ENCODE results near the gene HDAC4. TPM values are rescaled to one million over a fixed set of nuclear protein-coding genes. Genes with fewer than 3 reads are reported as not detected.

HDAC4 gene
- total RNA-seq, 1 experiment from 2014 or later, result 4.5 TPM

DNA sequence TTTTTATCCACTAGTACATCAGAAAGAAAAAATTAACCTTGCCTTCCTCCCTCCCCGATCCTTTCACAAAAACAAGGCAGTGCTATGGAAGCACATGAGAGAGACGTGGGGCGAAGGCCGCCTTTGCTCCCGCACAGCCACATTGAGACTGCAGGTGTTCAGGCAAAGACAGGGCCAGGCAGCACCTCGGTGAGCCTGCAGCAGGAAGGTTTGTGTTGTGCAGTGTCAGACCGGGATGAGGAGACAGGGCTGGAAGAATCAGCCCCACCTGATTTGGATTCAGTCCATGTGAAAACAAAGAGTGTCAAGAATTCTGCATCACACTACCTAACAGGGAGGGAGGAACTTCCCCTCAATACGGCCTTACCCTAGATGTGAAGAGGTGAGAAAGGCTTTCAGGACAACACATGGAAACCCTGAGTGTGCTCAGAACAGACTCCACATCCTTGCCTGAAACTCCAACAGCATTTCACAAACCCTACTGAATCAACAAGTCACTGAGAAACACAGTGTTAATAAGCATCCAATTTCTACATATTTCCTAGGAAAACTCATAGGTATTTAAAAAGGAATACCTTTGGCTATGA is 59.6 kb downstream of the HDAC4 start:
- in situ Hi-C loops (cut with HindIII; ENCODE audit: low sequenced_read_pairs), result no loop called here
- DNase-seq (ENCODE audit: low spot score), result no peak

DNA sequence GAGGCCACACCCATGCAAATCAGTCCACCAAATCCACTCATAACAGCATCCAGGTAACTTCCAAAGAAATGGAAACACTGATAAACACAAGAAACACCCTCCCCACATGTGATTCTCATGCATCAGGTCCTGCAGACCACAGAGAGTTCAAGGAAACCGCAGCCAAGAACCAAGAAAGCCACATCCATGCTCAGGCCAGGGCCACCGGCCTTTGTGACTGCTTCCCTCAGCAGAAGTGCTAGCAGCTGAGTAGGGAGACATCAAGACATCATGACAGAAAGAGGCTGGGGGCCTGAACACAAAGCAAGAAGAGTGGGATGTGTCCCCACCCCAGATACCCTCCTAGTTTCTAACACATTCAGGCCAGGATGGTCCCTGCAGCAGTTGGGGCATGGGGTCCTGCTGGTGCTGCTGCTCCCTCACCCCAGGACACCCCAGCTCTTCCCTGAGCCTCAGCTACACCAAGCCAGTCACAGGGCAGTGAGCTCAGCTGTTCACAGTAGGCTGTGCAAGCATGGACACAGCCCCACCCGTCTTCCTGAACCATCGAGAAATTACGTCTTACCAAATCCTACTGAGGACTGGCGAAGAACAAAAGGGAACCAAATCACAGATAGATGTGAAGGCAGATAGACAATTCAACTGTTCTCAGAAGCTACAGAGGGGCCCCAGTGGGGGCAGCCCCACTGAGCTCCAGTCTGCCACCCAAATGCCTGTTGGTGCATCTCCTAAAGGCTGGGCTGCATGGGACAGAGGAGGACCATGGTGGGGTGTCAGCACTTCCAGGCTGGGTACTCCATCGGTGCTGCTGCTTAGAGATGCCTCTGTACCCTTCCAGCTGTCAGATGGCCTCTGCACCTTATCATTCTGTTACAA is 60.9 kb downstream of the HDAC4 start:
- in situ Hi-C loops (cut with HindIII; ENCODE audit: low sequenced_read_pairs), result no loop called here

DNA sequence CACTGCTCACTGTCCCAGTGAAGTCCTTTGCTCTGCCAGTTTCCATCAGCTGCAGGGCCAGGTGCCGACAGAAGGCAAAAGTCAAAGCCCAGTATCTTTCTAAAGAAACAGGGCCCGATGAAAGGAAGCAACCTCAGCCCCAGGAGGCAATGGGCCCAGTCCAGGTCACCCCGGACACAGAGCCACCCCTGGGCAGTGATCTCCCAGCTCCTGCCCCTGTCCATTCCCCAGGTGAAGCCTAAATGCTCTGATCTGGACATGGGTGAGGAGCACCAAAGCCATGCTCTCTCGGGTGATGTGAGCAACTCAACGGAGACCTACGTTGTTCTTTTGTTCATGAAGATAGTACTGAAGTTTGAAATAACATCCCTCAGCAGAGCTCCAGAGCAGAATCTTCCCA is 61.6 kb downstream of the HDAC4 start:
- DNase-seq (ENCODE audit: low spot score), result no peak
- in situ Hi-C loops (cut with HindIII; ENCODE audit: low sequenced_read_pairs), result no loop called here

More for the DNA sequence above, 60.9 kb downstream of the HDAC4 start:
- DNase-seq (ENCODE audit: low spot score), result no peak

DNA sequence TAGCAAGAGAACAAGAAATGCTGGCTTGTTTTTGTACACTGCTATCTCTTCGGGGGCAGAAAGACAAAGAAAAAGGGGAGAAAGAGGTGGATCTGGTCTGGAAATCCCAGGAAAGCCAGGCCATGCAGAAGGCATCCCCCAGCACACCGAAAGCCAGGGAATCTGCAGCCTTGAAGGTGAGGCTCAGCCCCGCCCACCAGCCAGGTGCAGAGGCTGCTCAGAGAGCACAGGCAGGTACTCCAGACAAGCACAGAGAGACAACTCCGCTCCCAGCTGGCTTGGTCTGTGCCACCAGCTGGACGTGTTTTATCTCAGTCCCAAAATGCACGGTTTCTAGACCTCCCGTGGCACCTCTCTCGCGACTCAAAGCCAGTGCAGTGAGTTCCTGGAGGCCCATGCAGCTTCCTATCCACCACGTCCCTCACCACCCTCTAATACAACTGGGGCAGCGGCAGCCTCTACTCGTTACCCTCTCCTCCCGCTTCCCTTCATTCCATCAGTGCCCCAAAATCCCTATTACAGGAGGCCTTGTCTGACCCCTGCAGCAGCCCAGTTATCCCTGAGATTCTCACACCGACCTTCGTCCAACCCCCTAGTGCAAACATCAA is 62.8 kb downstream of the HDAC4 start:
- DNase-seq (ENCODE audit: low spot score), result peak; percentile 48
- in situ Hi-C loops (cut with HindIII; ENCODE audit: low sequenced_read_pairs), result no loop called here

DNA sequence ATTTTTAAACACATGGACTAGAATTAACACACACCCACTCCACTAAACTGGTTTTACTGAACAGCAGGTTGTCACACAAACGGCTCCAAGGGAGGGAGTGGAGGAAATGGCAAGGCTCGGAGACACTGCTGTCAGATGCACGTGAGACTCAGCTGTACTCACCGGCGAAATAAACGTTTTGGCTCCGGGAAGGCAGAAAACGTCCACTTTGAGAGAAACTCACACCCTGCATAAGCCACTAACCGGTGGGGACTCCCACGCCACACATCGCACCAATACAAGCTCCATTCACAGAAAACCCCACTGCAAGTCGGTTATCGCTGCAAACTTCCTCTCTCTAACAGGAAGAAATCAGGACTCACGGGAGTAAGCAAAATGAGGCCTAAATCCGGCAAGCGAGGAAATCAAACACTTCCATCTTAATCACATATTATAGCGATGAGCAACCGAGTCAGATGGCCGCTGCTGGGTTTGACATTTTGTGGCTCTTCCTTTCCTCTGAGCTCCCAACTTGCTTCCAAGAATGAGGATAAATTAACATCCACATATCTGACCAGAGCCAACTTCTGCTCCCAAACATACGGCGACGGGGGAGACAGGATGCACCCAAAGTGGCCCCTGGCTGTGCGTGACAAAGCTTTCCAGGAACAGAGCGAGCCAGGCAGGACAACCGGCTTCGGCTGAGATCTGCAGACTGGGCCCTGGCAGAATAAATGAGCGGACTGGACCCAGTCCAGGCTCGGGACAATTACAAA is 63.5 kb downstream of the HDAC4 start:
- in situ Hi-C loops (cut with HindIII; ENCODE audit: low sequenced_read_pairs), result no loop called here
- peak; percentile 78 for DNase-seq (ENCODE audit: low spot score)

DNA sequence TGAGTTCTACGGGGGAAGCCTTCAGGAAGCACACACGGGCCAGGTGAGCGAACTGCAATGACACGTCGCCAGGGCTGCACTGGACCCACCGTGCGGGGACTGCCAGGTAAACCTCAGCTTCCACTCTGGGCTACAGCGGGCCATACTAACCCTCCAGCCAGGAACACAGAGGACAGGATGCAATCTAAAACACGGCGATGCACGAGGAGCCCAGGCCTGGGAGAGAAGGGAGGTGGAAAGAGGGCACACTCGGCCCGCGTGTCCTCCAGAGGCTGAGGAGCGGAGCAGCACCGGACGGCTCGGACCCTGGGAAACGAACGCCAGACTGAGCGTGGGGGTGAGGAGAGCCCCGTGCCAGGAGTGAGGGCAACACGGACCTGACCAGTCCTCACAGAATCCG is 69.3 kb downstream of the HDAC4 start:
- DNase-seq (ENCODE audit: low spot score), result no peak
- in situ Hi-C loops (cut with HindIII; ENCODE audit: low sequenced_read_pairs), result no loop called here

DNA sequence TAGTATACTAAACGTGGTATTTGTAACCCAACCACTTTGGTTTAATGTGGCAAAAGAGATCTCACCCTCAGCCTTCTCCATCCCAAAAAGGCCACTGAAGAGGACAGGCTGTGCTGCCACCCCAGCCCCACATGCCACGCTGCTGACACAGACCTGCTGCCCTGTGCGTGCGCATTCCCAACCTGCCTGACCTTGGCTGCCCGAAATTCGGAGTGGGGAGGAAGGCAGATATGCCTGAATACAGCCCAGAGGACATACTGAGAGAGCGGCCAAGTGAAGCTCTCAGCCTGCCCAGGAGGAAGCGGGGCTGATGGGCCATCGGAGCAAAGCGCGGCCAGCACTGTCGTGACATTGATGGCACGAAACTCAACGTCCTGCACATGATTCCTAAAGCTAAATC is 70.0 kb downstream of the HDAC4 start:
- in situ Hi-C loops (cut with HindIII; ENCODE audit: low sequenced_read_pairs), result no loop called here
- DNase-seq (ENCODE audit: low spot score), result no peak

DNA sequence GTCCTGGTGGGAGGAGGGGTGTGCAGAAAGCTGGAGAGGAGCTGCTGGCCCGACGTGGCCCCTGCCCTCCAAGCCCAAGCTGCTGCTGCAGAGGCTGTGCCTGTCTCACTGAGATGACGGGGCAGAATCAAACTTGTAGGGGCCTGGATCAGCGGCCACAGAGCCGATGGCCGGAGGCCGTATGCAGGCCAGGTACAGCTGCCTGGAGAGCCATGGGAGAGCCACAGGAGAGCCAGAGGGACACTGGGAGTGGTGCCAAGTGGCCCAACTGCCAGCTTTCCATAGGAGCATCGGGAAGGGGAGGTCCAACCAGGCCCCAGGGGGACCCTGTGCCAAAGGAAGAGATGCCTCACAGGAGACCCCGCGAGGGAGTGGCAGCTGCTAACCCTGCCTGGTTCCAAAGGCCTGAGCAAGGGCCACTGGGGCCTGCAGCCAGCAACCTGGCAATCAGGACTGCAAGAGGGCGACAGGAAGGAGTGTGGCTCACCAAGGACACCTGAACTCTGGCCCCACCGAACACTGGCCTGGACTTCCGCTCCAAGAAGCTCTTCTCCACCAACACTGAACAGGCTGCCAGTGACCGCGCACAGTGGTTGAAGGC is 70.7 kb downstream of the HDAC4 start:
- in situ Hi-C loops (cut with HindIII; ENCODE audit: low sequenced_read_pairs), result no loop called here
- peak; percentile 14 for DNase-seq (ENCODE audit: low spot score)

DNA sequence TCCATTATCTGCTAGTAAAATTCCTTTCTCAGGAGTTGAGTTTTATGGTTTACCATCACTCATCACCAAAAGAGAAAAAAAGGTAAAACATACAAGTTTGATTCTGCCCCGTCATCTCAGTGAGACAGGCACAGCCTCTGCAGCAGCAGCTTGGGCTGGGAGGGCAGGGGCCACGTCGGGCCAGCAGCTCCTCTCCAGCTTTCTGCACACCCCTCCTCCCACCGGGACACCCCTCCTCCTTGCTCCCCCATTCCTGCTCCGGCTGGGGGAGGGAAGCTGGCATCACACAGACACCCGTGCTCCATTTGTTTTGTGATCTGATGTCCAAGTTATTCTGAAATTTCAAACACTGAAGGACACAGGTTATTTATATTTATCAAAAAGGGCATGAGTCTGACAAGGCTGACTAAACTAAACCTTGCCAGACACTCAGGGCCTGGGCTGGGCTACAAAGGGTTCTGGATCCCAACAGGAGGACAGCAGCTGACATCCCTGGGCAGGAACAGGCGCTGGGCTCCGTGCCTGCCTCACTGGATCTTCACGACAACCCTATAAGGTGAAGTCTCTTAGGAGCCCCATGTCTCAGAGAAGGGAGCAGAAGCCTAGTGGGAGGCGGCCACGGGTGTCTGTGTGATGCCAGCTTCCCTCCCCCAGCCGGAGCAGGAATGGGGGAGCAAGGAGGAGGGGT is 71.4 kb downstream of the HDAC4 start:
- in situ Hi-C loops (cut with HindIII; ENCODE audit: low sequenced_read_pairs), result no loop called here
- DNase-seq (ENCODE audit: low spot score), result peak; percentile 12

DNA sequence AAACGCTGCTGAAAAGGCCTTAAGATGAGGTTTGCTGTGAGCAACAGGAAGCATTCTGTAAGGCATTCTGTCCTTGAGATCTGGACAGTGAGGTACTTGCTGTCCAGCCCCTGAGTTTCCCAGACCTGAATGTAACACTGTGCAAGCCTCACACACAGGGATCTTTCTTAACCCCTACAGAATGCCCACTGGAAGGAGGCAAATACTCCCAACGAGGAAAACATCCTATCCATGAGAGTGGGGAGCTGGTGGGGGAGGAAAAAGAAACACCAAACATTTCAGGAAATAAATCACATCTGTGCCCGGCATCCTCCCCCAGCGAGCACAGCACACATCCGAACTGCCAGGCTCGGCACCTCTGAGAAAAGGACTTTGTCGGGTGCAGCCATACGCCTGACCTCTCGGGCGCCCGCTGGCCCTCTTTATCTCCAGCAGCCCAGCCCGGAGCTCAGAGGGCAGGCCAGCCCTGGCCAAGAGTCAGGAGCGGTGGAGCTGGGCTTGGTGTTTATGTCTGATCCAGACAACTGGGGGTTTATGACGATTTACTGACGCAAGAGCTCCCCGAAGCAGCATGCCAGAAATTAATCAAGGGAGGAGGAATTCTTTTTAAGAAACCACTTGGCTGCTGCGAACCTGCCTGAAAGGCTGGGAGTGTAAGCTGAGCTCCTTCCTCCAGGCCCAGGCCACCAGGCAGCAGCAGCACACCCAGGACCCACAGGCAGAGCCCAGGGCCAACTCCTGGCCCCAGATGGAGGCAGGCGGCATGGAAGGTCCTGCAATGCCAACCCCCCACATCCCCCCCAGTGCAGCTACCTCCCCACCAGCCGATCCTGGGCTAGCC is 72.2 kb downstream of the HDAC4 start:
- in situ Hi-C loops (cut with HindIII; ENCODE audit: low sequenced_read_pairs), result no loop called here
- peak; percentile 8 for DNase-seq (ENCODE audit: low spot score)

DNA sequence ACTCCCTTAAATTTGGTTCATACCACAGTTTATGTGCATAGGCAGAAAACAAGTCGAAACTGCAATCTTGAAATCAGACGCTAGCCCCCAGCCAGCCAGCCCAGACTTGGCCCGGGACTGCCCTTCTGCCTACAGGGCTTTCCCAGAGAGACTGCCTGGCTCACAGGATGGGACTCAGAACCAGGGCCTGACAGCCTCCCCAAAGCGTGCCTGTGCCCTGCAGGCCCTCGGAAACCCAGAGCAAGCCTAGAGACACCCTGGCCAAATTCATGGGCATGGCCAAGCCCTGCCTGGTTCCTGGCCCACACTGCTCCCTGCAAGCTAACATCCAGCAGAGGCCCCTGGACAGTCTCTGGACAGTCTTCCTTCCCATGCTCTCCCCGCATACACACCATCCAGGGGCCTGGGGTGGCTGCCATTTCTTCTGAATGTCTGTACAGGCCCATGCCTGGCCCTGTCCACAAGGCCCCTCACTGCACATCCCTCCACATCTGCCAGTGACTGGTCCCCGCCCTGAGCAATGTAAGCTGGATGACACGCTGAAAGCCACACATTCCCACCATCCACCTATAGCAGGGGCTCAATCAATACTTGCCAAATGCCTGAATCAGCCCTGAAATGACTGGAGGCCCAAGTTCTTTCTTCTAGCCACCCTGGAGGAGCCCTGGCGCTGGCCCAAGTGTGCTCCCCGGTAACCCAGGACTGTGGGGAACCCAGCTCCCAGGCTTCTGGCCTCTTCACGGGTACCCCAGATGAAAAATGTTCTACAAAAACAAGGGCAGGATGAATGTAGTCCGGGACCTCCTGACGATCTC is 73.1 kb downstream of the HDAC4 start:
- in situ Hi-C loops (cut with HindIII; ENCODE audit: low sequenced_read_pairs), result no loop called here
- DNase-seq (ENCODE audit: low spot score), result no peak

DNA sequence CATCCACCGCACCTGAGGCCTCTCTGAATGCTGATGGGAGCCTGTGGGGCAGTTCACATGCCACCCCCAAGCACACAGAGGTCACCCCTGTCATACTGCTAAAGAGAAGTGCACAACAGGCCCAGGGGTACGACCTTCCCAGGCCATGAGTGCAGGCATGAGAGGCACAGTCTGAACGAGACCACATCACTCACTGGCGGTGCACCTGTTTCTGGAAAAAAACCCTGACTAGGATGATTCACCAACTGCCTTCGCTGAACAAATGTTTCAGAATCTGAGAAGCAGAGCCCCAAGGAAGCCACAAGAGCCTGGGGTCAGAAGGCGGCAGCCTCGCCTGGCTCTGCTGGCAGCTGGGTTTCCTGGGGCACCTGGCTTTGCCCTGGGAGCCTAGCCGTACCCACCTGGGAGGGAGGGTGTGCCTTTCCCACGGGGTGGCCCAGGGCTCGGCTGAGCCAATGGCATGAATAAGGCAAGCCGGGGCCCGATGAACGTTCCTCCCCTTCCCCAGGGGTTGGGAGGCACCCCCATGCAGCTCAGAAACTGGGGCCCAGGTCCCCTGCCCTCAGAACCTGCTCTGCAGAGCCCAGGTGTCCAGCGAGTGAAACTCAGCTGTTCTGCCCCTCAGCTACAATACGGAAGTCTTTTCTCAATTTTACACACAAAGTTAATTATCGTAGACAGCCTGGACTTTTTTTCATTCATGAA is 73.8 kb downstream of the HDAC4 start:
- in situ Hi-C loops (cut with HindIII; ENCODE audit: low sequenced_read_pairs), result no loop called here

DNA sequence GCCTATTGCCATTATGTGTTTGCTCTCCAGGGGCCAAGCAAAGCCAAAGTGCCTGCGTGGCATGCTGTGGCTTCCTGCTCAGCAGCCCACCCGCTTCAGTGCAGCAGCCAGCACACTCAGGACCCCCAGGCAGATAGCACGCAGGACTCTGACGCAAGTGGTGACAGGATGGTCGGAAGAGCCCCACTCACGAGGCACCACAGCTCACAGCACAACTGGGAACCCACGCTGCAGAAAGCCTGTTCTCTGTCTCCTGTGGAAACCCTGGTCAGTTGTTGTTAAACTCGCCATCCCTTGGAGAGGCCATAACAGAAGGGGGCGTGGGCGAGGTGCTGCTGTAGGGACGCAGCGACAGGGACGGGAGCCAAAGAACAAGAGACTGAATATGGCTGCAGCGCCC is 76.4 kb downstream of the HDAC4 start:
- DNase-seq (ENCODE audit: low spot score), result no peak
- in situ Hi-C loops (cut with HindIII; ENCODE audit: low sequenced_read_pairs), result no loop called here

More for the DNA sequence above, 73.8 kb downstream of the HDAC4 start:
- DNase-seq (ENCODE audit: low spot score), result no peak

DNA sequence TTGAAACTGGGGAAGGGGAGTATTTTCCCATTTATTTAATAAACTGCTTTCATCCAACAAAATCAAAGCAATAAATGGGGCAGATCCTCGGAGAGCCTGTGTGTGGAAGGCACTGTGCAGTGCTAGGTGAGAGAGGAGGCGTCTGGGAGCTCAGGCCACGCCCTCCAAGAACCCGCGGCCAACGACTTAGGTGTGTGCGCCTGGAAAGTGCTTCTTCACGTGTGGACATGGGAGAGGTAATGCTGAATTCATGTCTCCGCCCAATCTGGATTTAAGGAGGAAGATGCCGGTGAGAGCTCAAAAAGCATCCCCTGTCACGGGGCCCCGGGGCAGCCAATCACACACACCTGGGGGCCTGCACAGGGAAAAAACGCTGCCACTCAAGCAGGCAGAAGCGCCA is 77.4 kb downstream of the HDAC4 start:
- in situ Hi-C loops (cut with HindIII; ENCODE audit: low sequenced_read_pairs), result no loop called here
- no peak for DNase-seq (ENCODE audit: low spot score)

DNA sequence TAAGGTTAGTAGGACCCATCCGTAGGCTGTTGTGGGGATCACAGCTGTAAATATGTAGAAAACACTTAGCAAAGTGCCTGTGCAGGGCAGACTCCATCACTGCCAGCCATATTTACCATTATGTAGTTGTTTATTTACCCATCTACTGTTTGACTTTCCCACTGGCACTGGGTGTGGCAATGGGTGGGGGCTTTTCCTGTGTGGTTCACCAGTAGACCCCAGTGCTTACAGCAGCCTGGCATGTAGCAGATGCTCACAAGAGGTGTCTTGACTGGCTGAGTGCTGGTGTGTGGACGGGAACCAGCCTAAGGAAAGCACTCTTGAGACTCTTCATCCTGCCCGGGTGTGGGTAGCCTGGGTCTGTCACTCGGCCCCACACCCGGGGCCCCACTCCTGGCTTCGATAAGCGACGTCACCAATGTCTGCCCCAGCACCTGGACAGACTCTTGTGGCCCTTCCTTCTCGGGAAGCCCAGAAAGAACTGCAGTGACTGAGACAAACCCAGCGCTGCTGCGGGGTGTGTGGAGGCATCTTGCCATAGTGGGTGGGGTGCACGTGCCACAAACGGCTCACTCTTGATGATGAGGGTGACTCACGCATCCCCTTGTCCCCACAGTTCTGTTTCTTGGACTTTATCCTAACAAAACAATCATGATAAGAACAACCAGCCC is 78.3 kb downstream of the HDAC4 start:
- in situ Hi-C loops (cut with HindIII; ENCODE audit: low sequenced_read_pairs), result no loop called here
- no peak for DNase-seq (ENCODE audit: low spot score)
